GM18861 (cell line): ENCODE measurements around the gene GOLGA6A.
"Not testable (repeated sequence)": the region's sequence is repeated elsewhere in the genome, so short reads cannot be mapped to it uniquely, and the experiment has no call there.

Experiments used
- ATAC-seq: cut with Tn5 transposase; IDR thresholded peaks from one replicate; pipeline ENCODE4 v1.9.1; 2021; ENCODE audit not compliant: unreplicated experiment

Gene GOLGA6A

DNA sequence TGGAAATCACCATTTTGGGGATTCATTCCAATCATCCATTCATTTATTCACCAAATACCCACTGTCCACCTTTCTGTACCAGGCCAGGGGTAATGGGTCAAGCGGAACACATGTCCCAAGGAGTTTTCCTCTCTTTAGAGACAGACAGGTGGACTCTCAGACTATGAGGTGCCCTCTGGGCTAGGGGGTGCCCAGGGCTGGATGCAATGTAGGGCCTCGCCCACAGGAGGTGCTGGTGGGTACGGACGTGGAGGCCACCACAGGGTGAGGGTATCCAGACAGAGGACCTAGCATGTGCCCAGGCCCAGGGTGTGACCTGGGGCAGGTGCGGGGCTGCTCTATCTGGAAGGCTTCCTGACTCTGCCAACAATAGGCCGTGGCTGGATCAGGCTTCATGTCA is 26.3 kb upstream of the GOLGA6A start:
- not testable (repeated sequence) for ATAC-seq

DNA sequence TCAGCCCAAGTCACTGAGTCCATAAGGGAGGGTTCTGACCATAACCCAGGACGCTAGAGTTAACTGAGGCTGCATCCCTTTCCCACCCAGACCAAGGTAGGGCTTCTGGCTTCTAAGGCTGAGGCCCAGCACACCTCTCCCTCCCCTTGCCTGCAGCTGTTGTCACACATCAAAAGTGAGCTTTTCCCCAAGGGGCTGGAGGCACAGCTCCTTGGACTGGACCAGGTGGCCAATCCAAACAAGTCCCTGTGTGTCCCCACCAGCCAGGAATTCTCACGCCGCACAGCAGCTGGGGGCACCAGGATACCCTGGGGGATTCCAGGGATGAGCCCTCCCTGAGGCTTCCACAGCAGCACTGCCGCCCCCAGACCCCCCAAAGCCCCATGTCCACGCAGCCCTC is 25.8 kb upstream of the GOLGA6A start:
- no peak for ATAC-seq

DNA sequence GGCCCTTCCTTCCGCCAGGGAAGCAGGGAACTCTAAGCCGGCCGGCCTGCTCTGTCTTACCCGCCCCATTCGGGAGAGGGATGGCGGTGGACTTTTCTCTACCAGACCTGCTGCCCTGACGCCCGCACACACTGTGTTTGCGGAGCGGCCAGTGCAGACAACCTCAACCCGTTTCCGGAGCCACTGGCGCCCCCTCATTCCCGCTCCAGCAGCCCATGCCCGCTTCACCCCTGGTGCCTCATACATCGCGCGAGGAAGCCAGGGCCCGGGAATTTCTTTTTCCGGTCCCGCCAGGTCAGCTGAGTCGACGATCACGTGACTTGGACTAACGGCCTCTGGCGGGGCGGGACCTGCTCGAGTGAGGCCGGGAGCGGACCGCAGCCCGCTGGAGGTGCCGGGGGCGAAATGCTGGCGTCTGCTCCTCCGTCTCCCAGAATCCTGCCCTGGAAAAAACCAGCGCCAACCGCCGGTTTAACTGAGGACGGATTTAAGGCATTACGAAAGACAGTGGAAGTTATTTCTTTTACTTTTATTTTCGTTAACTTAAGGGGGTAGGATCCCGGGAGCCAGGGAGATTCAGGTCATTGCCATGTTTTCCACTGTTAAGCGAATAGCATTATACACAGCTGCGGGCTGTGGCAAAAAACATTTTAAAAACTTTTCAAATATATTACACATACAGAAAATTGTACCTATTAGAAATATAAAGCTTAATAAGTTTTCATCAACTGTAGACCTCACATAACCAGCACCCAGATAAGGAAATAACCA is 17.8 kb upstream of the GOLGA6A start:
- not testable (repeated sequence) for ATAC-seq

DNA sequence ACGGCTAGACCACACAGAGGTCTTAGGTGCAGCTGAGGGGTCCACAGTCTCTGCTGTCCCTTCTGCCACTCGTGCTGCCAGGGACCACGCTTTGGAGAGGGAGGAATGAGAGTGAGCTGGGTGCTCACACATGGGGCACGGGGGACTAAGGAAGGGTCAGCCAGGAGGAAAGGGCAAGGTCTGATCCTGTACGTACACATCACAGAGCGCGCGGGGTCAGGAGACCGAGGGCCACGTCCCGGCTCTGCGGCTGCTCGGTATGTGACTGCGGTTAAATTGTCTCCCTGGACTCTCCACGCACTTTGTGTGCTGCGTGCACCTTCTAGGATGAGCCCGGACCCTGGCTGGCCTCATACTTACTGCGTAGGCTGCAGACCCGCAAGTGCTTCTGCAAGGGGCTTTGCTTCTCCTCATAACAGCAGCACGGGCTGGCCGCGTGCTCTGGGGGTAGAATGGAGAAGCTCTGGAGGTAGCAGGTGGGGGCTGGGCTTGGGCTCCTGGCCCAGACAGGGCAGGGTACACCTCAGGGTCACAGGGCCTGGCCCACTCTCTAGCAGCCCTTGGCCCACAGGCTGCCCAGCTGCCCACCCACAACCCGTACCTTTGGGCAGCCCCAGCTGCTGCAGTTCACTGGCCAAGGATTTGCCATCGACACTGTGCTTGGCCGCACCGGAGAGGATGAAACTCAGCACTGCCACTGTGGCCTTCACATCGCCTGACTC is 14.6 kb upstream of the GOLGA6A start:
- not testable (repeated sequence) for ATAC-seq

DNA sequence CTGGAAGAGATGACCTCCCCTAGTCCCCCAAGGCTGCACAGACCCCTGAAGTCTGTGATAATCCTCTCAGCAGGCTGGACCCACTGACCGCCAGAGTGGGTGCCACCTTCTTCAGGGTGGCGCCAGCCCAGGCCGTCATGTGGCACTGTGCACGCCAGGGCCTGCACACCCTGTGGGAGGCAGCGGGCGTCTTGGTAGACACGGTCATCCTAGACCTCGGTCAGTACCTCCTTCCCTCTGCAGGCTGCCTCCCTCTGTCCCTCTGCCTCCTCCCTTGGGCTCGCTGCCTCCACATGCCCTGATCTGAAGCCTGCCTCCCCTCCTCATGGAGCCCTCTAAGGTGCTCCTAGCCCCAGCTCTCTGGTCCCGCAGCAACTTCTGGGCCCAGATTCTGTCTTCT is 13.3 kb upstream of the GOLGA6A start:
- not testable (repeated sequence) for ATAC-seq

DNA sequence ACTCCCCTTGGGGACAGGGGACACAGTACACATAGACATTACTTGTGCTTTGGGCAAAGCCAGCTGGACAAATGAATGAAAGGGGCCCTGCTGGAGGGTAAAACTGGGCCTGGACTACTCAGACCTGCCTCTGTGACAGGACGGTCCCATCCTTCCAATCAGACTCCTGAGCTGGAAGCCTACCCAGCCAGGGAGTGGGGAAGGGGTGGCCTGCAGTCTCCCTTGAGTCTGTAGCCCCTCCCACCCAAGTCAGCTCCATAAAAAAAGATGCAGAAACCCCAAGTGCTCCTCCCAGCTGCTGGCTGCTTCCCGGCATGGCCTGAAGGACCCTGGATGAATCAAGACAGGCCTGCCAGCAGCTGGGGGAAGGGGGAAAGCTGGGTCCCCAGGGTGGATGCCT is 12.2 kb upstream of the GOLGA6A start:
- not testable (repeated sequence) for ATAC-seq

DNA sequence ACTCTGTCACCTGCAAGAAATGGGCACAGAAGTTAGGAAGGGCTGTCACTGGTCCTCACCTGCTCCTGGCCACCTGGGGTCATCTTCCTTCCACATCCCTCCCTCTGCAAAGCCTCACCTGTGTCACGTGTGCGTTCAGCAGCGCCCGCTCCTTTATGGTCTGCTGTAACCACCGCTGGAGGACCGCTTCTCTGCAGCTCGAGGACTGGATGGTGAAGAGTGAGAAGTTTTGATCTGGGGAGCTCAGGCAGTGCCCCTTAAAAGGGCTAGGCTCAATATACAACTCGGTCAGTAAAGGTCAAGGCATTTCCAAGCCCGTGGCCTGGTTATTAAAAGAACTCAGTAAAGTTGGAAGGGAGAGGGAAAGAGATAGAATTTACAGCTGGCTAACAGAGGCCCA is 6.6 kb downstream of the GOLGA6A start:
- ATAC-seq = not testable (repeated sequence)

DNA sequence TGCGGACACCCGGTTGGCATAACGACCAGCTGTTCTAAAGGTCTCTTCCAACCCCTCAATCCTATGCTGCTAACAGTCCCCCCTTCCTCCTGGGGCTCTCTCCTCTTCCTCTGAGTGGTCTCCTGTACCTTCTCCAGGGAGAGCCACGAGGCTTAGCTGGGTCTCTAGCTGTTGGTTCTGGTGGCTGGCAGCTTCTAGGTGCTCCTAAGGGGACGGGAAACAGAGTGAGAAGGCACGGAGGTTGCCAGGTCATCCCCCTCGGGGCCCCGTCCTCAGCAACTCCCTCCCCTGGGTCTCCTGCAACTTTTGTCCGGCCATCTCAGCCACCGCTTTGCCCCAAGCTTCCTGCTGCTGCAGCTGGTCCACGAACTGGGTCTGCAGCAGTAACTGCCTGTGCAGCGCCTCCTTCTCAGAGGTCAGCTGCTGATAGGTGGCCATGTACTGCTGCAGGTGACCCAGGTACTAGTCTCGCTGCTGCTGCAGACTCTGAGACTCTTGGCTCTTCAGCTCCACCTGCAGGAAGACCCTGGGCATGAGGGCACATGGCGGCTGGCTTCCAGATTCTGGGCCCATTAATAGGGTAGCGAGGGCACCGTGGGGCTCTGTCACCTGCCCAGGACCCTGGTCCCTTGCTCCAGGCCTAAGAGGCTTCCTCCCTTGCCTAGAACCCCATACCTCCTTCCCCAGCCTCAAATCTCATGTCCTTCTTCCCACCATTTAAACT is 9.6 kb downstream of the GOLGA6A start:
- not testable (repeated sequence) for ATAC-seq

DNA sequence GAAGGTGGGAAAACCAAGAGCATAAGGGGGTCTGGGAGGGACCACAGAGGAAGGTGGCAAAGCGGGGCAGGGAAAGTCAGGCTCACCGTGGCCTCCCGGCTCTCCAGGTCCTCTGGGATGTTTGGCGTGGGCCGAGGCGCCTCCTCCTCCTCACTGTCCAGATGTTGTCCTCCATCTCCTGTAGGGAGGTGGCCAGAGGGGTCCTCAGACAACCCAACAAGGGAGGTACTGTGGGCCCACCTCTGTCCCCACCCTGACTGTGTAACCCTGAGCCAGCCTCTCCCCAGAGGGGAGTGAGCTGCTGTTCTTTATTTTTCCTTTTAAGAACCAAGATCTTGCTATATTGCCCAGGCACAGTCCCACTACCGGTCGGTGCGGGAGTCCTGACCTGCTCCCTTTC is 10.2 kb downstream of the GOLGA6A start:
- ATAC-seq = not testable (repeated sequence)

DNA sequence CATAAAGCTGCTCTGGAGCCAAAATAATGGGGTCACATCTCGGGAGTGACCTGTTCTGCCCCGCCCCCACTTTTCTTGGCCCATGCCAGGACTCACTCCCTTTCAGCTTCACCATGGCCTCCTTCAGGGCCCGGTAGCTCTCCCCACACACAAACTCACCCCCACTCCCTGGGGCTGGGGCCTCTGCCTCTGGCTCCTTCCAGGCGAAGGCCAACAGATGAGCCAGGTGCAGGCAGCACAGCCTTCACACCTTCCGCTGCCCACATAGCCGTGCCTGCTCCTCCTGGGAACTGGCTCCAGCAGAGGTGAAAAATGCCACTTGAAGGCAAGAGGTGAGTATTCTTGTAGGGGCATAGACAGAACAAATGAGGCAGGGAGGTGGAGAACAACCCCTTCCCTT is 10.7 kb downstream of the GOLGA6A start:
- not testable (repeated sequence) for ATAC-seq

DNA sequence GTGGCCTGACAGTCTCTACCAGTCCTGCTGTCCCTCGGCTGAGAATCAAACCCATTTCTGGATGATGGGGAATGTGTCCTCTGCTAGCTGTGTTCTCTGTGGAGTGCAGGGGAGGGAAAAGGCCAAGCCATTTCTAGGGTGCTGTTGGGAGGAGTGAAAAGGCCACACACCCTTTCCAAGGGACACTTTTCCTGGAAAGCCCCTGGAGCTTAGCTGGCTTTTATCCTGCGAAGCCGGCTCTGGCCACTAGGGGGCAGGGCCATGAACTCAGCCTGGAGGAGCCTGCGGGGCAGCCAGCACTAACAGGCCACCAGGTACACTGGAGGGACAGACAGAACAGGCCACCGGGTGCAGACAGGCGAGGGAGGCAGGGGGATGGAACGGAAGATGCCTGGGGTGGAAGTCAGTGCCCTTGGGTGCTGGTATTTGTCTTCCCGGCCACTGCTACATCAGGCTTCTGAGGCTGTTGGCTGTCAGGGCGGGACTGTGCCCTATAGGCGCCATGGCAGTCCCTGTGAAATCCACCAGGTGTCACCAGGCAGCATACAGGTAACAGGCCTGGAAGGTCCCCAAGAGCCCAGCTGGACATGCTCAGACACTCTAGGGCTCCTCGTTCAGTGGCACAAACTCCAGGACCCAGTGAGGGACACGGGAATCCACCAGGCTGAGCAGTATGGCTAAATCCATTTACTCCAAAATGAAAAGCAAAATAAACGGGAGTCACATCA is 16.5 kb downstream of the GOLGA6A start:
- ATAC-seq = not testable (repeated sequence)

DNA sequence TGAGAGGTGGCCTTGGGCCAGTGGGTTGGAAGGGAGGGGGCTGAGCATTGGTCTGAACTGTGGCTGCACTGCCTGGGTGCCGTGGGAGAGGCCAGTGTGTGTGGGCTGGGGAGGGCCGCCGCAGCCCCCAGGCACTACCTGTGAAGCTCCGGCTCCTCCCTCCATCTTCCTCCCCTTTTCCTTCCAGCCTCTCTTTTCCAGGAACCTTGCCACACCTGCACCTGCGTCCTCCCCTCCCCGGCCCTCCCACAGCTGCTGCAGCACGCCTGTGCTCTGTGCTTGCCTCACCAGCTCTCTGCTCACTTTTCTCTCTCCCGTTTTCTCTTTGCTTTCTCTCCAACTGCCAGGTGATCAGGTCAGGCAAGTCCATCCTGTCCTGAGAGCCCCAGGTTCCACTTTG is 17.5 kb downstream of the GOLGA6A start:
- ATAC-seq = not testable (repeated sequence)

DNA sequence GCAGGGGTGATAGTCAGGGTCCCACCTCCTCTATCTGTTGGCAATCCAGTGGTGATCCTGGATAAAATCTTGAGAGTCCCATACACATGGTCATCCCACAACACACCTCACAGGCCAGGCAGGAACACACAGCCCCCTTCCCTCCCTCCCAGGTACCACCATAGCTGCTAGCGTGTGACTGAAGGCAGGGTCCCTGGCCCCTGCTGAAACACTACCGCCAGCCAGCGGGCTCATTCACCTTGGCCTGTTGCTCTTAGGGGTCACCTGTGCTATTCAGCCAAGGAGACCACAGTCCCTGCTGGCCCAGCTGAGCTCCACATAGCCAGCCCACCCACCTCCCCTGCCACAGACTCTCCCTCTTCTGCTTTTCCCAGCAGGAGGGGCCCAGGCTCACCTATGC is 18.2 kb downstream of the GOLGA6A start:
- not testable (repeated sequence) for ATAC-seq

DNA sequence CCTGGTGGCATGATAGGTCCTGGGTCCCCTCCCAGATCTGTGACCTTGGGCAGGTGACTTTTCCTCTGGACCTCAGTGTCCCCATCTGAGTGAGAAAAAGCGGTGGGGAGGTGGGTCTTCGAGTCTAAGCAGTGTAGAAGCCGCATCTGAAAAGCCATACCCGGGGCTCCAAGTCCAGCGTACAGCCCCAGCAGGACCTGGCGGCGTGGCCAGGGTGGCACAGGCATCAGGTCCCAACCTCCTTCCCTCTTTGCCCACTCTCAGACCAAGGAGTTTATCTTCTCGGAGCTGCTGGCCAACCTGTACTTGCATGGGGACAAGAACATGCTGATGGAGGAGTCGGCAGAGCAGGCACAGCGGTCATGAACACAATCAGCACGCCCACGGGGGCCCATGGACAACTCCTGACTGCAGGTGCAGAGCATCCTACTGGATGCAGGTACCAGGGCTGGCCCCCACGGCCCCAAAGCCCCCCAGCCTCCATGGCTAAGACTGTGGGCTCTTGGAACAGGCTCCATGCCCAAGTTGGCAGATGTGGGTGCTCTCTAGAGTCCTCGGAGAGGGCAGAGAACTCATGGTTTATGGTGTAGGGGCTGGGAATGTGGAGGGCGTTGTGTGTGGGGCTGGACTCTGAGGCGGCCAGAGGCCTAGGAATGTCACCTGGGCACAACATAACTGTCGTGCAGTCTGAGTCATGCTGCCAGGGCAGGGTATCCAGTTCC is 18.8 kb downstream of the GOLGA6A start:
- not testable (repeated sequence) for ATAC-seq

DNA sequence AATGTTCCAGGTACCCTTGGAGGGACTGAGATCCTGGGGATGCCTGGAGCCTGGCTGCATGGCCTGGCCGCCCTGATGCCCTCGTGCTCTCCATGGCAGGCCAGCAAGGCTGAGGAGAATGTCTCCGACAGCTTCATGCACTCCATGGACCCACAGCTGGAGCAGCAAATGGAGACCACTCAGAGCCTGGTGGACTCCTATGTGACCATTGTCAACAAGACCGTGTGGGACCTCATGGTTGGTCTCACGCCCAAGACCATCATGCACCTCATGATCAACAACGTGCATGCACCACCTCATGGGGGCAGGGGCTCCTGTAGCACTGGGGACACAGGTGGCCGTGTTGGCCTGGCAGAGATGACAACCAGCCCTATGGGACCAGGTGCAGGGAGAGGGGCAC is 19.7 kb downstream of the GOLGA6A start:
- ATAC-seq = no peak

DNA sequence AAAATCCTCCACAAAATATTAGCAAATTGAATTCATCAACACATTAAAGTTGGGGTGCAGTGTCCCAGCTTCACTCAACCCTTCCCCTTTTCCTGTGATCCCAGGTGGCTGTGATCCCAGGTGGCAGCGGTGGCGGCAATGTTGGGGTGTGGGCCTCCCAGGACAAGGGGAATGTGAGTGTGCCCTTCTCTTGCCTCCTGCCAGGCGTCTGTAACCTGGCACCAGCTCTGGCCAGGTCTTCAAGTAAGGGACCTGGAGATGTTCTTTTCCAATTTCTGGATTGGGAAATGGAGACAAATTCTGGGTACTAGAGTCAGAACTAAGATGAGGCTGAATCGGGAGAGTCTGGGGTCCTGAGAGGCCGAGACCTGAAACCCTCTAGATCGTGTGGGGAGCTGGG is 20.1 kb downstream of the GOLGA6A start:
- no peak for ATAC-seq

DNA sequence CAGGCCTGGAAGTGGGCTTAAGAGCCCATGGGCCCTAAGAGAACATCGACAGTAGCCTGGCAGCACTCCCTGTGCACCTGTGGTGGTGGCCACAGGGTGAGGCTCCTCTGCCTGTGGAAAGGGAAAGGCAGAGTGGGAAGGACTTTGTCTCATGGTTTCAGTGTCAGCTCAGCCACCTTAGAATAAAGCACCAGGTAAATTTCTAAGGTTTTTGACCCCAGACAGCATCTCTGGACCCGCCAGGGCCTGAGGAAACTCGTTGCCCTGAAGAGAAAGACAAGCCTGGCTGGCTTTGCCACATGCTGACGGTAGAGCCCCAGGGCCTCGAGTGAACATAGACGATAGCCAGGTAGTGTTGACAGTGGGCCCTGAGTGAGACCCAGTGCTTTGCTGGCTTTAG is 22.1 kb downstream of the GOLGA6A start:
- no peak for ATAC-seq

DNA sequence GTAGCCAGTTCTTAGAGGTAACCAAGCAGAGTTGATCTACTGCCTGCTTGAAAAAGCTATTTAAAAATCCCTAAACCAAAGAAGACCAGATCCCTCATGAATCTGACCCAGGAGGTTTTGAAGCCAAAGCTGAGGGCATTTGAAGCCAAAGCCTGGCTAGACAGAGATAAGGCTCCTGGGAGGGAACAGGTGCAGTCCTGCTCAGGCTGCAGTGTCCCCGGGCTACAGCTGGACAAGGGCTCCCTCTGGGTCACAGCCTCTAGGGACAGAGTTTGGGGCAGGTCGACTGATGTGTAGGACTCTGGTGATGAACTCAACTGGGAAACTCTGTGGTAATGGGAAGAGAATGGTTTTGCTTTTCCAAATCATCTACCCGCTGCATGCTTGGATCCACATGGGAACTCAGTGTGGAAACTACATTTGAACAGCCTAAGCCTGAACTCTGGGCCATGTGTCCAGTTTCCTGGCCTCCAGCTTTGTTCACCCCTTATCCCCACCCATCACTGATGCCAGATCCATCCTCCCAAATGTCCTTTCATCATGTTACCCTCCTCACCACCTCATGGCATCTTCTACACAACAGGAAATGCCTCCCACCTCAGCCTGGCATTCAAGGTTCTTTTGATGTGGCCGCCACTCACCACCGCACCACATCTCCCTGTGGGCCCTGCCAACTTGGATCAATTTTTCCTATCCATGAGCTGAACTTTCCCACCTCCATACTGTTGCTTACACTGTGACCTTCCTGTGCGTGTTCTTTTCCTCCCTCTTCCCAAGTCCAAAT is 23.1 kb downstream of the GOLGA6A start:
- not testable (repeated sequence) for ATAC-seq

DNA sequence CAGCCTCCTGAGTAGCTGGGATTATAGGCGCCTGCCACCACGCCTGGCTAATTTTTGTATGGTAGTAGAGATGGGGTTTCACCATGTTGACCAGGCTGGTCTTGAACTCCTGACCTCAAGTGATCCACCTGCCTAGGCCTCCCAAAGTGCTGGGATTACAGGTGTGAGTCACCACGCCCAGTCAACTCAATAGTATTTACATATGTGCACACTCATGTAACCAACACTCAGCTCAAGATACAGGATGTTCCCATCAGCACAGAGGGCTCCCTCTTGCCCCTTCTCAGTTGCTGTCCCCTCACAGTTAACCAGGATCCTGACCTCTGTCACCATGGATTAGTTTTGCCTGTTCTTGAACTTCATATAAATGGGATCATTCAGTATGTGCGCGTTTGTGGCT is 26.0 kb downstream of the GOLGA6A start:
- not testable (repeated sequence) for ATAC-seq

DNA sequence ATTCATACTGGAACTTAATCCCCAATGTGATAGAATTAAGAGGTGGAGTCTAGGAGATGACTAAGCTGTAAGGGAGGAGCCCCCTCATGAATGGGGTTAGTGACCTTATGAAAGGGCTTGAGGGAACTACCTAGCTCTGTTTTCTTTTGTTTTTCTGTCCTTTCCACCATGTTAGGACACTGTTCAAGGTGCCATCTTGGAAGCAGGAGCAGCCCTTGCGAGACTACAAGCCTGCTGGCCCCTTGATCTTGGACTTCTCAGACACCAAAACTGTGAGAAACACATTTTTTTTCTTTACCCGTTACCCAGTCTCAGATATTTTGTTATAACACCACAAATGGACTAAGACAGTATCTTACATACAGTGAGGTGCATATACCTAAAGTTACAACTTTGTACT is 26.5 kb downstream of the GOLGA6A start:
- ATAC-seq = no peak
